ENCODE data around the gene PTPRE. TPM values are rescaled to one million over a fixed set of nuclear protein-coding genes. Genes with fewer than 3 reads are reported as not detected.

The PTPRE gene
- total and polyA plus RNA-seq, 4 donors, result 1.5 to 12.5 (median 3.7) TPM

- H3K36me3 ChIP-seq (ENCODE audit: control insufficient read depth in 4 of 4, insufficient read depth in 3 of 4, low read depth in 1 of 4, low read length in 3 of 4), result no peaks in the 10 kb centered on the region
- no peaks in the 10 kb centered on the region for H3K9me3 ChIP-seq (ENCODE audit: control insufficient read depth in 4 of 4, low read length in 3 of 4)
- peaks cover 0 to 2% (median 0%) of the 10 kb centered on the region in 4 donors for H3K27me3 ChIP-seq (ENCODE audit: control insufficient read depth in 4 of 4, insufficient read depth in 4 of 4, low read length in 3 of 4)
- H3K27ac ChIP-seq (ENCODE audit: low read depth in 1 of 2, low read length in 2 of 2), result no peak overlapping the region
- DNase-seq (ENCODE audit: low spot score), result no peak
- no peak overlapping the region for H3K4me3 ChIP-seq (ENCODE audit: low read depth in 1 of 3, low read length in 3 of 3)
- H3K4me1 ChIP-seq (ENCODE audit: control insufficient read depth in 4 of 4, insufficient read depth in 4 of 4, low read length in 3 of 4), result peaks cover 2 to 18% (median 9%) of the 10 kb centered on the region in 4 donors
- TF ChIP-seq HNF4G (IDR thresholded peaks at IDR 0.05) (no peak), REST (IDR thresholded peaks at IDR 0.05) (no peak), RAD21 (IDR thresholded peaks at IDR 0.05) (no peak), RXRA (IDR thresholded peaks at IDR 0.05) (no peak), ATF3 (IDR thresholded peaks at IDR 0.05) (no peak), ZBTB33 (IDR thresholded peaks at IDR 0.05) (no peak), TAF1 (conservative IDR thresholded peaks at IDR 0.05) (no peak), NR2F2 (IDR thresholded peaks at IDR 0.05) (no peak), CTCF (IDR thresholded peaks at IDR 0.05; ENCODE audit: low read depth, low read length, missing input control) (no peak), HNF4A (conservative IDR thresholded peaks at IDR 0.05) (no peak), YY1 (IDR thresholded peaks at IDR 0.05) (no peak), SP1 (IDR thresholded peaks at IDR 0.05) (no peak), GABPA (IDR thresholded peaks at IDR 0.05 in 1 of 2, conservative IDR thresholded peaks at IDR 0.05 in 1 of 2) (no peak), EGR1 (IDR thresholded peaks at IDR 0.05; ENCODE audit: low read depth in 2 of 2) (no peak), JUND (IDR thresholded peaks at IDR 0.05) (no peak), FOXA2 (IDR thresholded peaks at IDR 0.05) (no peak), FOXA1 (IDR thresholded peaks at IDR 0.05) (no peak)
- TF ChIP-seq, protein P1, sequence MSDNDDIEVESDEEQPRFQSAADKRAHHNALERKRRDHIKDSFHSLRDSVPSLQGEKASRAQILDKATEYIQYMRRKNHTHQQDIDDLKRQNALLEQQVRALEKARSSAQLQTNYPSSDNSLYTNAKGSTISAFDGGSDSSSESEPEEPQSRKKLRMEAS (IDR thresholded peaks at IDR 0.05), result no peak
- 88% methylated on average over 7 of the region's 7 CpGs for WGBS
- H3K9ac ChIP-seq (ENCODE audit: low read depth in 1 of 2, low read length in 2 of 2), result no peak overlapping the region
Measured at GRCh38 chr10:127909716-127910463, 3.0 kb downstream of the PTPRE start.

Data from liver (tissue), 9 donors.